KOPT-K1 (cell line): ENCODE results near the gene PBX1.
"Not testable (repeated sequence)": the region's sequence is repeated elsewhere in the genome, so short reads cannot be mapped to it uniquely, and the experiment has no call there.

ENCODE experiments used
- H3K27ac ChIP-seq: fragments of 200-600 bp; sonication (generic); 2 replicates; pipeline ENCODE4 v1.5.1; 2016; ENCODE audit warnings: antibody characterized with exemption, mild to moderate bottlenecking, low read depth, low read length; ENCODE audit not compliant: poor library complexity, severe bottlenecking
- H3K36me3 ChIP-seq: fragments of 200-600 bp; sonication (generic); 2 replicates; pipeline ENCODE4 v1.5.1; 2017; ENCODE audit warnings: antibody characterized with exemption, mild to moderate bottlenecking, low read length, moderate library complexity; ENCODE audit not compliant: insufficient read depth
- H3K9me3 ChIP-seq: fragments of 200-600 bp; sonication (generic); 2 replicates; pipeline ENCODE4 v1.5.1; 2017; ENCODE audit warnings: antibody characterized with exemption, low read length, mild to moderate bottlenecking; ENCODE audit not compliant: insufficient read depth, poor library complexity, severe bottlenecking

The PBX1 gene

GRCh38 chr1:164595212-164595611, 36.2 kb downstream of the PBX1 start:
- no peaks in the 10 kb centered on the region for H3K9me3 ChIP-seq
- H3K27ac ChIP-seq = no peak overlapping the region

DNA sequence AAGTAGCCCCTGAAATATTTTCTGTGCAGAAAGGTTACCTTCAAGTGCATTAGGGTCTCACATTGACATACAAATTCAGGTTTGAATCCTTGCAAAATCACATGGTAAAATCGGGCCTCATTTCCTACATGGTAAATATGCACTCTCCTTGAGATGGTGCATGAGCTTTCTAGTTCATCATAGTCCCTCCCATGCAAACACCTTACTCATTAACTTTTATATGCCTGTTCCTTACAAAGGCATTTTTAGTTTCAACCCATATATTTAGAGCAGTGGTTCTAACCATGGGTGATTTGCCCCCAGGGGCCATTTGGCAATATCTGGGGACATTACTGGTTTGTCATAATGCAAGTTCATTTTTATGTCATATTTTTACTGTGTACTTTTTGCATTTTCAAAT, 37.2 kb downstream of the PBX1 start:
- H3K36me3 ChIP-seq = no peaks in the 10 kb centered on the region
- H3K27ac ChIP-seq = no peak overlapping the region
- H3K9me3 ChIP-seq = no peaks in the 10 kb centered on the region

More at GRCh38 chr1:164595212-164595611, 36.2 kb downstream of the PBX1 start:
- no peaks in the 10 kb centered on the region for H3K36me3 ChIP-seq

GRCh38 chr1:164598719-164599118, 39.7 kb downstream of the PBX1 start:
- H3K36me3 ChIP-seq = no peaks in the 10 kb centered on the region
- H3K9me3 ChIP-seq = no peaks in the 10 kb centered on the region
- H3K27ac ChIP-seq = no peak overlapping the region

- Histone ChIP-seq H3K27ac (no peak overlapping the region), H3K9me3 (no peaks in the 10 kb centered on the region), H3K36me3 (no peaks in the 10 kb centered on the region)
These were observed 40.3 kb downstream of the PBX1 start for GRCh38 chr1:164599272-164599671.

GRCh38 chr1:164601399-164602100, 42.6 kb downstream of the PBX1 start:
- Histone ChIP-seq H3K9me3 (no peaks in the 10 kb centered on the region), H3K27ac (no peak overlapping the region), H3K36me3 (no peaks in the 10 kb centered on the region)

DNA sequence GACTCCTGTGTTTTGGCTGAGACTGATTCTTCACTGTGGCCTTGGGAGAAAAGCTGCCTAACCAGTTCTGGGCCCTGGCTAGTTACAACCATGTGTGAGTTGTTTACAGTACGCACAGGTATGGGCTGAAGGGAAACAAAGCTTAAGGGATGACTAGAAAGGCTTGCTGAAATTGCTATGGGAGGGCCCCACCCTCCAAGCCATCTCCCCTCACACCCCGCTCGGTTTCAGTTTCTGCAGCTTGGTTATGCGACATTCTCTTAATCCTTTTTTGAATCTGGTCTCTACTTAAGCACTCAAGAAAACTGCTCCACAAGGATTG, 43.1 kb downstream of the PBX1 start:
- H3K36me3 ChIP-seq = no peaks in the 10 kb centered on the region
- no peak overlapping the region for H3K27ac ChIP-seq
- H3K9me3 ChIP-seq = no peaks in the 10 kb centered on the region

- Histone ChIP-seq H3K9me3 (no peaks in the 10 kb centered on the region), H3K27ac (no peak overlapping the region), H3K36me3 (no peaks in the 10 kb centered on the region)
These were observed 43.6 kb downstream of the PBX1 start for GRCh38 chr1:164602480-164603093.

DNA sequence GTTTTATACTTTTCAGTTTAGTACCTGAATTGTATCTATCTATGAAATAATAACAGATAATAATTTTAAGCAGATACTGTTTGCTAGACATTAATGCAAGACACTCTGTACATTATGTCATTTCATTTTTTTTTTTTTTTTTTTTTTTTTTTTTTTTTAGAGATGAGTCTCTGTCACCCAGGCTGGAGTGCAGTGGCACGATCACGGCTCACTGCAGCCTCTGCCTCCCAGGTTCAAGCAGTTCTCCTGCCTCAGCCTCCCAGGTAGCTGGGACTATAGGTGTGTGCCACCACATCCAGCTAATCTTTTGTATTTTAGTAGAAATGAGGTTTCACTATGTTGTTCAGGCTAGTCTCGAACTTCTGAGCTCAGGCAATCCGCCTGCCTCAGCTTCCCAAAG, 44.8 kb downstream of the PBX1 start:
- not testable (repeated sequence) for H3K9me3 ChIP-seq, H3K36me3 ChIP-seq, H3K27ac ChIP-seq

DNA sequence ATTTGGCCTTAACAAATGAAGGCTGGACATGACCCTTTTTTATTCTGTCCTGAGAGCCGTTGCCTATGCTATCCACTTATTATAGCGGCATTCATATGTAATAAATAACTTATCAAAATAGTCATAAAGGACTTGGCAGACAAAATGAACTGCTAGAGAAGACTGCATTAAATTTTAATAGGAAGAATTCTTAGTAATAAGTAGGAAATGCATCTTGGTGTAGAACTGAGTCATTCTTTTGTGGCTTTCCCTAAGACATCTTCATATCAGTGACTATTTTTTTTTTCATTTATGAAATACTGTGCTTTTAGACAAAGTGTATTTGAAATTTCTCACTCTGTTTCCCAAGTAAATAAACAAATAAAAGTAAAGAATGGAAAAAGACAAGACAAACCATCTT, 45.6 kb downstream of the PBX1 start:
- no peak overlapping the region for H3K27ac ChIP-seq
- no peaks in the 10 kb centered on the region for H3K36me3 ChIP-seq
- H3K9me3 ChIP-seq = no peaks in the 10 kb centered on the region

DNA sequence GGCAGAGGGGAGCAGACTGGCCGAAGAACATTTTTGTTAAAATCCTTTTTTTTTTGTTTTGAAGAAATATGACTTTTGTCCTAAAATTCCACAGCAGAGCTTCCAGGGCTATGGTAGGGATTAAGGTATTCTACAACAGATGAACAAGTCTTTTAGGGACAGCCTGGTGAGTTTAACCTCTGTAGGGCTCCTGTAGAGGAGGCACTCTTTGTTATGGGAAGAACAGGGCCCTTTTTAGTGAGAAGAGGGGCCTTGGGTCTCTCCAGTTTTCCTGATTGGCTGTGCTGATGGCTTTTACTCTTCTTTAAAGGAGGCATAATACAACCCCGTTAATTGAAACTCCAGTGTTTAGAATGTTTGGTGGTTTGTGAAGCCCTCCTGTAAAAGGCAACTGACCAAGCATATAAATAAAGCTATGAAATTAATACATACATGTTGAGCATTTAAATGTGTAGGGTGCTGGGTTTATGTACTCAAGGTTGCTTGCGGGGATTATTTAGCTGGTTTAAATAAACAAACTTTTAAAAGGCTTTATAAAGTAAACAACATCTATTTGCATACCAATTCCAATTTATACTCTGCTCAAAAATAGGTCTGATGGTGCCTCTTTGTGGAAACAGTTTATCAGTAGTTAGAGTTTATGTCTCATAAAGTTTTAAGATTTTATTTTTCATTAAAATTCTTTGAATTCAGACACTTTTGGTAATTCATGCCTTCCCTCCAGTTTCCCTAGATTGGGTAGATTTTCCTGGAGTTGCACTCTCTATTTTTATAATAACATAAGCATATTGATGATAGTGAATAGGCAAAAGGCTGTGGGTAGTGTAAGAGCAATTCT, 46.5 kb downstream of the PBX1 start:
- Histone ChIP-seq H3K9me3 (no peaks in the 10 kb centered on the region), H3K27ac (no peak overlapping the region), H3K36me3 (no peaks in the 10 kb centered on the region)

GRCh38 chr1:164607351-164607750, 48.4 kb downstream of the PBX1 start:
- H3K27ac ChIP-seq = no peak overlapping the region
- no peaks in the 10 kb centered on the region for H3K36me3 ChIP-seq
- no peaks in the 10 kb centered on the region for H3K9me3 ChIP-seq

GRCh38 chr1:164608651-164609057, 49.7 kb downstream of the PBX1 start:
- Histone ChIP-seq H3K36me3 (no peaks in the 10 kb centered on the region), H3K9me3 (no peaks in the 10 kb centered on the region), H3K27ac (no peak overlapping the region)

DNA sequence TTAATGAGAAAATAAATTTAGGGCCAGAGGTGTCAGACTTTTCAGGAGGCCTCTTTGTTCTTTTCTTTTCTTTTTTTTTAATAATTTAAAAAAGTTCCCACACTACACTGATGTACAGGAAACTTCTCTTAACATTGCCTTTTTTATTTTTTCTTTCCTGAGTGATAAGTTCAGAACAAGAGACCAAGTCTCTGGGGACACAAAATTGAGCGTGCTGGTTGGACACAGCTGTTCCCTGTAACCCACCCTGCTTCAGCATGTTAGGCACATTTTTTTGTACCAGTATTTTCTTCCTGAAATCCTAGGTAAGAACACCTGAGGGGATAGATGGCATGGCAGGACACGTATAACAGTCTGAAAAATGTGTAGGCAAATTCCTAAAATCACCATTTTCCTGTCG, 50.1 kb downstream of the PBX1 start:
- no peaks in the 10 kb centered on the region for H3K9me3 ChIP-seq
- H3K36me3 ChIP-seq = no peaks in the 10 kb centered on the region
- no peak overlapping the region for H3K27ac ChIP-seq

GRCh38 chr1:164610538-164611222, 51.7 kb downstream of the PBX1 start:
- Histone ChIP-seq H3K27ac (no peak overlapping the region), H3K9me3 (no peaks in the 10 kb centered on the region)

More at GRCh38 chr1:164610538-164611222, 51.7 kb downstream of the PBX1 start:
- no peaks in the 10 kb centered on the region for H3K36me3 ChIP-seq
